ENCODE measurements around the gene TMEM86B. TPM values are rescaled to one million over a fixed set of nuclear protein-coding genes. Genes with fewer than 3 reads are reported as not detected.

Gene TMEM86B
- total RNA-seq, 1 donor from 2014 or later = 7.7 TPM

- Mint-ChIP-seq H3K36me3 (ENCODE audit: low read depth) (peaks cover 50% of the 10 kb centered on the region), H3K27me3 (no peaks in the 10 kb centered on the region), H3K27ac (peak overlapping the region; percentile 96), H3K4me1 (peaks cover 69% of the 10 kb centered on the region), H3K9me3 (no peaks in the 10 kb centered on the region), H3K4me3 (peak overlapping the region; percentile 96)
- DNase-seq = no peak
- intact Hi-C loops (cut with micrococcal nuclease) = loop anchor here (10.0 kb wide), 3 partner anchors 402 to 1048 kb away; partner anchors contain the start of genes LENG9, RPS9 and U2AF2
Measured at GRCh38 chr19:55252760-55253663, 24.4 kb upstream of the TMEM86B start.

- no peaks in the 10 kb centered on the region for H3K27me3 Mint-ChIP-seq
- peak overlapping the region; percentile 95 for H3K27ac Mint-ChIP-seq
- peak; percentile 76 for DNase-seq
- peaks cover 37% of the 10 kb centered on the region for H3K36me3 Mint-ChIP-seq (ENCODE audit: low read depth)
- no peaks in the 10 kb centered on the region for H3K9me3 Mint-ChIP-seq
- peaks cover 61% of the 10 kb centered on the region for H3K4me1 Mint-ChIP-seq
- peak overlapping the region; percentile 96 for H3K4me3 Mint-ChIP-seq
- intact Hi-C loops (cut with micrococcal nuclease) = loop anchor here (10.0 kb wide), 3 partner anchors 403 to 1047 kb away; partner anchors contain the start of genes LENG9, RPS9 and U2AF2
Measured at GRCh38 chr19:55251341-55252081, 22.9 kb upstream of the TMEM86B start.

- no peaks in the 10 kb centered on the region for H3K9me3 Mint-ChIP-seq
- peaks cover 50% of the 10 kb centered on the region for H3K4me1 Mint-ChIP-seq
- no peaks in the 10 kb centered on the region for H3K27me3 Mint-ChIP-seq
- peak overlapping the region; percentile 96 for H3K4me3 Mint-ChIP-seq
- peak overlapping the region; percentile 95 for H3K27ac Mint-ChIP-seq
- peaks cover 30% of the 10 kb centered on the region for H3K36me3 Mint-ChIP-seq (ENCODE audit: low read depth)
- intact Hi-C loops (cut with micrococcal nuclease) = loop anchor here (10.0 kb wide), 3 partner anchors 404 to 1046 kb away; partner anchors contain the start of genes LENG9, RPS9 and U2AF2
- DNase-seq = no peak
Measured at GRCh38 chr19:55250262-55251036, 21.9 kb upstream of the TMEM86B start.

- Mint-ChIP-seq H3K27me3 (no peaks in the 10 kb centered on the region), H3K27ac (no peak overlapping the region), H3K4me3 (no peak overlapping the region), H3K36me3 (ENCODE audit: low read depth) (peaks cover 27% of the 10 kb centered on the region), H3K4me1 (peaks cover 44% of the 10 kb centered on the region), H3K9me3 (no peaks in the 10 kb centered on the region)
- intact Hi-C loops (cut with micrococcal nuclease) = loop anchor here (10.0 kb wide), 3 partner anchors 405 to 1045 kb away; partner anchors contain the start of genes LENG9, RPS9 and U2AF2
- no peak for DNase-seq
Measured at GRCh38 chr19:55249841-55250240, 21.3 kb upstream of the TMEM86B start.

- Mint-ChIP-seq H3K36me3 (ENCODE audit: low read depth) (peaks cover 31% of the 10 kb centered on the region), H3K27me3 (no peaks in the 10 kb centered on the region), H3K4me1 (peaks cover 35% of the 10 kb centered on the region), H3K4me3 (no peak overlapping the region), H3K9me3 (no peaks in the 10 kb centered on the region), H3K27ac (peak overlapping the region; percentile 34)
- DNase-seq = no peak
- intact Hi-C loops (cut with micrococcal nuclease) = no loop called here
Measured at GRCh38 chr19:55248704-55249103, 20.1 kb upstream of the TMEM86B start.

- H3K4me3 Mint-ChIP-seq = no peak overlapping the region
- peaks cover 30% of the 10 kb centered on the region for H3K4me1 Mint-ChIP-seq
- H3K9me3 Mint-ChIP-seq = no peaks in the 10 kb centered on the region
- intact Hi-C loops (cut with micrococcal nuclease) = no loop called here
- H3K36me3 Mint-ChIP-seq (ENCODE audit: low read depth) = peaks cover 31% of the 10 kb centered on the region
- DNase-seq = no peak
- peak overlapping the region; percentile 8 for H3K27ac Mint-ChIP-seq
- no peaks in the 10 kb centered on the region for H3K27me3 Mint-ChIP-seq
Measured at GRCh38 chr19:55248166-55248675, 19.7 kb upstream of the TMEM86B start.

- intact Hi-C loops (cut with micrococcal nuclease) = no loop called here
- H3K36me3 Mint-ChIP-seq (ENCODE audit: low read depth) = peaks cover 33% of the 10 kb centered on the region
- H3K9me3 Mint-ChIP-seq = no peaks in the 10 kb centered on the region
- no peak overlapping the region for H3K4me3 Mint-ChIP-seq
- no peaks in the 10 kb centered on the region for H3K27me3 Mint-ChIP-seq
- DNase-seq = no peak
- H3K4me1 Mint-ChIP-seq = peaks cover 27% of the 10 kb centered on the region
- H3K27ac Mint-ChIP-seq = no peak overlapping the region
Measured at GRCh38 chr19:55247621-55248099, 19.1 kb upstream of the TMEM86B start.

- Mint-ChIP-seq H3K36me3 (ENCODE audit: low read depth) (peaks cover 37% of the 10 kb centered on the region), H3K4me3 (no peak overlapping the region), H3K27me3 (no peaks in the 10 kb centered on the region), H3K9me3 (no peaks in the 10 kb centered on the region), H3K27ac (no peak overlapping the region), H3K4me1 (peaks cover 22% of the 10 kb centered on the region)
- intact Hi-C loops (cut with micrococcal nuclease) = no loop called here
- DNase-seq = no peak
Measured at GRCh38 chr19:55246462-55247451, 18.2 kb upstream of the TMEM86B start.

- H3K27ac Mint-ChIP-seq = no peak overlapping the region
- peaks cover 10% of the 10 kb centered on the region for H3K4me1 Mint-ChIP-seq
- no peak overlapping the region for H3K4me3 Mint-ChIP-seq
- intact Hi-C loops (cut with micrococcal nuclease) = no loop called here
- no peak for DNase-seq
- peaks cover 32% of the 10 kb centered on the region for H3K36me3 Mint-ChIP-seq (ENCODE audit: low read depth)
- H3K27me3 Mint-ChIP-seq = no peaks in the 10 kb centered on the region
- H3K9me3 Mint-ChIP-seq = no peaks in the 10 kb centered on the region
Measured at GRCh38 chr19:55245236-55245904, 16.8 kb upstream of the TMEM86B start.

GRCh38 chr19:55244004-55244680, 15.6 kb upstream of the TMEM86B start:
- Mint-ChIP-seq H3K27me3 (no peaks in the 10 kb centered on the region), H3K36me3 (ENCODE audit: low read depth) (peaks cover 40% of the 10 kb centered on the region), H3K4me3 (no peak overlapping the region), H3K27ac (no peak overlapping the region), H3K4me1 (peaks cover 8% of the 10 kb centered on the region), H3K9me3 (no peaks in the 10 kb centered on the region)
- intact Hi-C loops (cut with micrococcal nuclease) = no loop called here
- DNase-seq = no peak

GRCh38 chr19:55242517-55242916, 14.0 kb upstream of the TMEM86B start:
- no peak for DNase-seq
- Mint-ChIP-seq H3K4me3 (no peak overlapping the region), H3K36me3 (ENCODE audit: low read depth) (peaks cover 45% of the 10 kb centered on the region), H3K4me1 (no peaks in the 10 kb centered on the region), H3K27ac (no peak overlapping the region), H3K9me3 (no peaks in the 10 kb centered on the region), H3K27me3 (no peaks in the 10 kb centered on the region)
- intact Hi-C loops (cut with micrococcal nuclease) = no loop called here

Data from activated CD4-positive, alpha-beta T cell treated with anti-CD3 and anti-CD28 coated beads, Interleukin-2, amount 10 ng/mL, durations not matched to agents 24 days and 14 days (primary cell).